Trophoblast cell (in vitro differentiated cells and primary cell): ENCODE results near the gene ASIC2.

ENCODE experiments used
- DNase-seq, 2 donors: peaks; one replicate each; pipeline ENCODE4 v3.0.0-alpha.2; 2016
- H2AFZ ChIP-seq: 2 replicates; pipeline ENCODE4 v1.6.1; 2013; ENCODE audit warnings: low read length, moderate library complexity, mild to moderate bottlenecking; ENCODE audit not compliant: insufficient read depth, poor library complexity
- H2AK5ac ChIP-seq: 2 replicates; pipeline ENCODE4 v1.6.1; 2013; ENCODE audit warnings: mild to moderate bottlenecking, low read length
- H2BK120ac ChIP-seq: 2 replicates; pipeline ENCODE4 v1.6.1; 2013; ENCODE audit warnings: low read length, mild to moderate bottlenecking, moderate library complexity; ENCODE audit not compliant: insufficient read depth, poor library complexity
- H2BK12ac ChIP-seq: 2 replicates; pipeline ENCODE4 v1.6.1; 2013; ENCODE audit warnings: mild to moderate bottlenecking, low read length, moderate library complexity
- H2BK5ac ChIP-seq: 2 replicates; pipeline ENCODE4 v1.6.1; 2013; ENCODE audit warnings: low read length, low read depth, moderate library complexity, mild to moderate bottlenecking; ENCODE audit not compliant: poor library complexity
- H3K14ac ChIP-seq: 2 replicates; pipeline ENCODE4 v1.6.1; 2013; ENCODE audit warnings: mild to moderate bottlenecking, low read length
- H3K18ac ChIP-seq: 2 replicates; pipeline ENCODE4 v1.6.1; 2013; ENCODE audit warnings: mild to moderate bottlenecking, low read length
- H3K23ac ChIP-seq: 2 replicates; pipeline ENCODE4 v1.6.1; 2013; ENCODE audit warnings: low read length
- H3K27ac ChIP-seq: 2 replicates; pipeline ENCODE4 v1.5.1; 2013; ENCODE audit warnings: low read depth, mild to moderate bottlenecking, inconsistent platforms, low read length, moderate library complexity
- H3K27me3 ChIP-seq: 2 replicates; pipeline ENCODE4 v1.6.1; 2013; ENCODE audit warnings: inconsistent platforms, mild to moderate bottlenecking, low read length, moderate library complexity; ENCODE audit not compliant: insufficient read depth
- H3K36me3 ChIP-seq, 2 experiments: 1 replicate in 1 of 2; 2 replicates in 1 of 2; pipeline ENCODE4 v1.6.1; 2013; ENCODE audit warnings: low read length in 2 of 2, mild to moderate bottlenecking in 2 of 2, moderate library complexity in 1 of 2; ENCODE audit not compliant: insufficient read depth in 2 of 2, control insufficient read depth in 1 of 2
- H3K4ac ChIP-seq: 2 replicates; pipeline ENCODE4 v1.6.1; 2013; ENCODE audit warnings: low read depth, mild to moderate bottlenecking, low read length, moderate library complexity
- H3K4me1 ChIP-seq, 2 experiments: 1 replicate in 1 of 2; 2 replicates in 1 of 2; pipeline ENCODE4 v1.6.1; 2013; ENCODE audit warnings: low read length in 2 of 2, mild to moderate bottlenecking in 2 of 2, moderate library complexity in 1 of 2; ENCODE audit not compliant: insufficient read depth in 2 of 2, control insufficient read depth in 1 of 2
- H3K4me2 ChIP-seq: 2 replicates; pipeline ENCODE4 v1.6.1; 2013; ENCODE audit warnings: inconsistent platforms, mild to moderate bottlenecking, low read length, moderate library complexity
- H3K4me3 ChIP-seq: 2 replicates; pipeline ENCODE4 v1.5.1; 2013; ENCODE audit warnings: mild to moderate bottlenecking, low read depth, low read length, inconsistent platforms
- H3K79me1 ChIP-seq: one replicate; pipeline ENCODE4 v1.6.1; 2013; ENCODE audit warnings: low read length
- H3K79me2 ChIP-seq: 2 replicates; pipeline ENCODE4 v1.6.1; 2013; ENCODE audit warnings: low read length, mild to moderate bottlenecking; ENCODE audit not compliant: control insufficient read depth, insufficient read depth, poor library complexity
- H3K9ac ChIP-seq: 2 replicates; pipeline ENCODE4 v1.6.1; 2013; ENCODE audit warnings: mild to moderate bottlenecking, low read length
- H3K9me3 ChIP-seq: 2 replicates; pipeline ENCODE4 v1.6.1; 2013; ENCODE audit warnings: low read depth, mild to moderate bottlenecking, control low read depth, inconsistent platforms, low read length; ENCODE audit not compliant: insufficient read depth
- H4K12ac ChIP-seq: 2 replicates; pipeline ENCODE4 v1.6.1; 2013; ENCODE audit warnings: low read depth, mild to moderate bottlenecking, low read length, moderate library complexity
- H4K8ac ChIP-seq: 2 replicates; pipeline ENCODE4 v1.6.1; 2013; ENCODE audit warnings: low read depth, mild to moderate bottlenecking, low read length, moderate library complexity
- H4K91ac ChIP-seq: one replicate; pipeline ENCODE4 v1.6.1; 2013; ENCODE audit warnings: low read depth, mild to moderate bottlenecking, low read length, moderate library complexity
- WGBS: extraction: QIAGEN DNeasy Blood & Tissue Kit; methylation state at CpG from one replicate; pipeline ENCODE4 v1.1.7; 2013; ENCODE audit warnings: missing lambda C conversion rate; ENCODE audit not compliant: insufficient read length, insufficient coverage; ENCODE audit errors: extremely low coverage; 5-methylcytosine and 5-hydroxymethylcytosine counted together

Gene ASIC2

DNA sequence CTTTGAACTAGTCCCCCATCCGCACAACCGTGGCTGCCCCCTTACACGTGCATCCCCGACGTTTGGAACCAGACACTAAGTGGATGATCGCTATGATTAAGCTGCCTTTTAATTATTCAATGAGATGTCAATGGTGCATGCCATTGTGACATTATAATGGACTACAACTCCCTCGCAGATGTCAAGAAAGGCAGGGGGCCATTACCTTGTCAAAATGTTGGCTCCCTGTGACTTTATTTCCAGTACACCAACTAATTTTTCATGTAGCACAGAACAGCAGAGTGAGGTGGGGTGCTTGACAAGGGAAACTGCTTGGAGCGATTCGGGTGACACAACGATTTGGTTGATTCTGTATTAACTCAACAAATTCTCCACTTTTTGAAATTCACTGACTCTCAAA lies 26.5 kb downstream of the ASIC2 start:
- WGBS: no CpG with 5 or more reads among the region's 10 CpGs
- no peaks in the 10 kb centered on the region for H3K79me2 ChIP-seq

DNA sequence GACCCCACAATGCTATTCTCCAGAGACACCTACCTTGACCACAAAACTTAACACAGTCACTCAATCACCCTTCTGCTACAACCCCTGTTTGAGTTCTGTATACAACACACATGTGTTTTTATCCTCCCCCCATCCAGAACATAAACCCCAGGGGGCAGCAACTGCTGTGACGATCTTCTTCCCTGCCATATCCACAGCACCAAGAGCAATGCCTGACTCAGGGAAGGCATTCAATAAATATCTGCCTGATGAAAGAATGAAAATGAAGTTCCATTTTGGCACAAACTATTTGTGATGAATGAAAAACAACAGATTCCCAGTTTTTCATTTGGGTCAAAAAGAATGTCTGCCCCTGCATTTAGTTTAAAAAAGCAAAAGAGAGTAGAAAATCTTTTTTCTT lies 27.0 kb downstream of the ASIC2 start:
- Histone ChIP-seq H3K4me2 (no peak overlapping the region), H2AFZ (no peak overlapping the region), H2BK12ac (no peak overlapping the region), H3K4me1 (no peaks in the 10 kb centered on the region), H3K18ac (no peak overlapping the region), H4K91ac (no peak overlapping the region), H3K79me1 (no peaks in the 10 kb centered on the region), H3K27me3 (no peaks in the 10 kb centered on the region), H3K4me3 (no peak overlapping the region), H2BK5ac (no peak overlapping the region), H3K4ac (no peak overlapping the region), H3K23ac (no peak overlapping the region), H4K8ac (no peak overlapping the region), H3K36me3 (no peaks in the 10 kb centered on the region), H4K12ac (no peak overlapping the region), H2AK5ac (no peak overlapping the region), H3K9ac (no peak overlapping the region), H3K27ac (no peak overlapping the region), H2BK120ac (no peak overlapping the region), H3K79me2 (no peaks in the 10 kb centered on the region), H3K9me3 (no peaks in the 10 kb centered on the region), H3K14ac (no peak overlapping the region)
- no peak for DNase-seq
- no CpG with 5 or more reads among the region's 1 CpG for WGBS

More for the DNA sequence above, 26.5 kb downstream of the ASIC2 start:
- Histone ChIP-seq H3K27me3 (no peaks in the 10 kb centered on the region), H3K18ac (no peak overlapping the region), H3K27ac (no peak overlapping the region), H2BK120ac (no peak overlapping the region), H4K12ac (no peak overlapping the region), H3K14ac (no peak overlapping the region), H3K9me3 (no peaks in the 10 kb centered on the region), H3K4me2 (no peak overlapping the region), H3K4ac (no peak overlapping the region), H3K79me1 (no peaks in the 10 kb centered on the region), H3K36me3 (no peaks in the 10 kb centered on the region), H2BK12ac (no peak overlapping the region), H3K9ac (no peak overlapping the region), H4K8ac (no peak overlapping the region), H2AK5ac (no peak overlapping the region), H3K23ac (no peak overlapping the region), H4K91ac (no peak overlapping the region), H3K4me1 (no peaks in the 10 kb centered on the region), H3K4me3 (no peak overlapping the region), H2BK5ac (no peak overlapping the region), H2AFZ (no peak overlapping the region)
- no peak for DNase-seq

DNA sequence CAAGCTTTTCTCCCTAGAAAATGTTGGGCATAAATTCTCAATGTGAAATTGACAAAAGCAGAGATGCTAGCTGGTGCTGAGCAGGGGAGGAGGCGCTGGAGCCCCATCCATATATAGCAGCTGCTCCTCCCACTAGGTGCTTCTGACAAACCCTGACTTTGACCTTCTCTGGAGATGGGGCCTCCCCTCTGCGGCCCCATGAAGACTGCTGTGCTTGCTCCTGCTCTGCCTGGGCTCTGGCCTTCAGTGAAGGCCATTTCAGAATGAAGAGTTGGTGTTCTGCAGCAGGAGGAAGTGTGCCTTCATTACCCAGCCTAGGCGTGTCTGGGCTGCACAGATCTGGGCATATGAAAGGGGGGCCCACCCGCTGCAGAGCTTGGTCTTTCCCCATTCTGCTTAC lies 29.7 kb downstream of the ASIC2 start:
- no peak for DNase-seq
- Histone ChIP-seq H3K27ac (no peak overlapping the region), H2AFZ (no peak overlapping the region), H2BK12ac (no peak overlapping the region), H3K18ac (no peak overlapping the region), H4K8ac (no peak overlapping the region), H4K12ac (no peak overlapping the region), H2BK120ac (no peak overlapping the region), H3K79me2 (no peaks in the 10 kb centered on the region), H3K9ac (no peak overlapping the region), H3K9me3 (no peaks in the 10 kb centered on the region), H3K79me1 (no peaks in the 10 kb centered on the region), H2AK5ac (no peak overlapping the region), H3K36me3 (no peaks in the 10 kb centered on the region), H3K14ac (no peak overlapping the region), H4K91ac (no peak overlapping the region), H3K27me3 (no peaks in the 10 kb centered on the region), H2BK5ac (no peak overlapping the region), H3K4me3 (no peak overlapping the region), H3K4me2 (no peak overlapping the region), H3K23ac (no peak overlapping the region), H3K4ac (no peak overlapping the region), H3K4me1 (no peaks in the 10 kb centered on the region)
- no CpG with 5 or more reads among the region's 4 CpGs for WGBS

DNA sequence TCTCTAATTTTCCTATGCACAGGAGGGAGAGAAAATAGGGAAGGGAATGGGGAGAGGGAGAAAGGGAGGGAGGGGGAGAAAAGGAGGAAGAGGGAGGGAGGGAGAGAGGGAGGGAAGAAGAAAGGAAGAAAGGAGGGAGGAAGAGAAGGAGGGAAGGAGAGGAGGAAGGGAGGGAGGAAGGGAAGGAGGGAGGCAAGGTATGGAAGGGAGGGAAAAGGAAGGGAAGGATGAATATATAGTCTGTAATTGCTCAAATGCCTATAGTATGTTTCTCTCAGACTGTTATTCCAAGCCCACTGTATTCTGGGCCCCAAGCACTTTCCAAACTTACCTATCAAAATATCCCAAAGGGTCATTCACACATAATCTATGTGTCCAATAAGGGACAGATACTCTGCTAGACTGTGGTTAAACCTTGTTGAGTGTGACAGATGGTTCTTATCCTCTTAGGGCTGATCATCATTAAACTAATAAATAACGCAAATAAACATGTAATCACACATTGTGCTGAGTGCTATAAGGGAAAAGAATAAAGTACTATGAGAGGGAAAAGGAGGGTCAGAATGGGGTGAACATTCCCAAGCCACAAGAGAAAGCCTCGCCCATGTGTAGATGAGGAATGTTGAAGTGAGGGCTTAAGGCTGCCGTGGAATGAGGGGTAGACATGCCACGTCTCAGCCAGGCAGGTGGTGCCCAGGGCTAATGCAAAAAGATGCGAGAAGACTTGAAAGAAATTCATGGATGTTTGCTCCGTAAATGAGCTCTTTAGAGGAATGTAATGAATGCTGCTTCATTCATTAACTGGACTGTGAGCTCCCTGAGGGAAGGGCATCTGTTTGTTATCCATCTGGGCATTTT lies 30.6 kb downstream of the ASIC2 start:
- Histone ChIP-seq H3K14ac (no peak overlapping the region), H4K12ac (no peak overlapping the region), H3K79me1 (no peaks in the 10 kb centered on the region), H3K27me3 (no peaks in the 10 kb centered on the region), H3K9me3 (no peaks in the 10 kb centered on the region), H2BK5ac (no peak overlapping the region), H3K4me1 (no peaks in the 10 kb centered on the region), H3K79me2 (no peaks in the 10 kb centered on the region), H2AK5ac (no peak overlapping the region), H4K8ac (no peak overlapping the region), H3K27ac (no peak overlapping the region), H3K9ac (no peak overlapping the region), H2AFZ (no peak overlapping the region), H3K4ac (no peak overlapping the region), H3K36me3 (no peaks in the 10 kb centered on the region), H3K4me2 (no peak overlapping the region), H3K18ac (no peak overlapping the region), H2BK120ac (no peak overlapping the region), H2BK12ac (no peak overlapping the region), H3K4me3 (no peak overlapping the region), H3K23ac (no peak overlapping the region), H4K91ac (no peak overlapping the region)
- peak in 1 of 2 donors; percentile 16 for DNase-seq
- no CpG with 5 or more reads among the region's 6 CpGs for WGBS
